HG03460 (cell line): ENCODE measurements around the gene IL36B.

Experiments used
- ATAC-seq: cut with Tn5 transposase; IDR thresholded peaks from one replicate; pipeline ENCODE4 v1.9.1; 2021; ENCODE audit not compliant: unreplicated experiment

Gene IL36B

DNA sequence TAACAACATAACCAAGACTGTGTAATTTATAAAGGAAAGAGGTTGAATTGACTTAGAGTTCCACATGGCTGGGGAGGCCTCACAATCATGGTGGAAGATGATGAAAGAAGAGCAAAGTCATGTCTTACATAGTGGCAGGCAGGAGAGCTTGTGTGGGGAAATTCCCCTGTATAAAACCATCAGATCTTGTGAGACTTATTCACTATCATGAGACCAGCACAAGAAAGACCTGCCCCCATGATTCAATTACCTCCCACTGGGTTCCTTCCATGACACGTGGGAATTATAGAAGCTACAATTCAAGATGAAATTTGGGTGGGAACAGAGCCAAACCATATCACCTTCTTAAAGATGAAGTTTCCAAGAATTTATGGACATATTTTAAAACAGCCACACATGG is 3.9 kb upstream of the IL36B start:
- no peak for ATAC-seq

DNA sequence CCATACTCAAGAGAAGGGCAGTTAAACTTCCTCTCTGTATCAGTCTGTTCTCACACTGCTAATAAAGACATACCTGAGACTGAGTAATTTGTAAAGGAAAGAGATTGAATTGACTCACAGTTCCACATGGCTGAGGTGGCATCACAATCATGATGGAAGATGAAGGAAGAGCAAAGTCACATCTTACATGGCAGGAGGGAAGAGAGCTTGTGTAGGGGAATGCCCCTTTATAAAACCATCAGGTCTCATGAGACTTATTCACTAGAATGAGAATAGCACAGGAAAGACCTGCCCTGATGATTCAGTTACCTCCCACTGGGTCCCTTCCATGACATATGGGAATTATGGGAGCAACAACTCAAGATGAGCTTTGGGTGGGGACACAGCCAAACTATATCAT is 1.4 kb upstream of the IL36B start:
- ATAC-seq, result no peak

DNA sequence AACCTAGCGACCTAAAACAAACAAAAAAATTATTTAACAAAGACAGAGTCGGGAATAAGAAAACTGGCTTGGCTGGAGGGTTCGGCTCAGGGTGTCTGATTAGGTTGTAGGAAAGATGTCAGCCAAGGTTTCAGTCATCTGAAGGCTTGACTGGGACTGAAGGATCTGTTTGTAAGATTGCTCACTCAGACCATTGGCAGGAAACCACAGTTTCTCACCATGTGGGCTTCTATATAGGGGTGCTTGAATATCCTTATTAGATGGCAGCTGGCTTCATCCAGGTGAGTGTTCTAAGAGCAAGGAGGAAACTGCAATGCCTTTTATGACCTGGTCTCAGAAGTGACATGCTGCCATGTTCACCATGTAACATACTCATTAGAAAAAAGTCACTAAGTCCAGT is 999 bp upstream of the IL36B start:
- no peak for ATAC-seq

DNA sequence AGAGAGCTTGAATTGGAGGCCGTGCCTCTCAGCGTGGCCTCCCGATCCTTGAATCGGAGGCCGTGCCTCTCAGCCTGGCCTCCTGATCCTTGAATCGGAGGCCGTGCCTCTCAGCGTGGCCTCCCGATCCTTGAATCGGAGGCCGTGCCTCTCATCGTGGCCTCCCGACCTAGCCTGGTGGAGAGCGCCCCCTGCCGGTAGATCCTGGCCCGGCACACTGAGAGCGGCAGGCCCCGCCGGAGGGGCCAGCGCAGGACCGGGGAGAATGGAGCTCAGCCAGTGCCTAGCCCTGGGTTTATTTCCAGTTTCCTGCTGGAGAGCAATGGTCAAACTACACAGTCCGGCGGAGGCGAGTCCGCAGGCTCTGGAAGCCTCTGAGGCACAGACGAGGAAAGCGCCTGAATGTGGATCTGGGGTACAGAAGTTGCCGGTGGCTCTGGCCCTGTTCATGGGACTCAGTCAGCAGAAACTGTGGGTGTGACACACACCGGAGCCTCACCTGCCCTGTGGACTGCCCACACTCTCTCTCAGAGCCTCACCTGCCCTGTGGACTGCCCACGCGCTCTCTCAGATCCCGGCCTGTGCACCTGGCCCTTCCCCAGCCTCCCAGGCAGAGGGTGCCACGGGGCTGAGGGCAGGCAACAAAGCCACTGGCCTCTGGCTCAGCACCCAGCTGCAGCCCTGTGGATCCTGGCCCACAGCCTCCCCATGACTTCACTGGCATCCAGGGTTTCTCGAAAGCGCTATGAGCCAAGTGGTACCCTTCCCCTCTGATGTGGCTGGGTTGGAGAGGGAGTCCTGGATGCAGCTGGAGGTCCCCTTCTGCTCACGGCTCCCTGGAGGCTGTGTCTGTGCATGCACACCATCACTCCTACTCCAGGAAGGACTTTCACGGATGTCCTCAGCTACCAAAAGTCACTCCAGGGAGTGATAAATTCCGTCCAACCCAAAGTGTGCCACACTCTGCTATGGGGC is 1.5 kb downstream of the IL36B start:
- no peak for ATAC-seq

DNA sequence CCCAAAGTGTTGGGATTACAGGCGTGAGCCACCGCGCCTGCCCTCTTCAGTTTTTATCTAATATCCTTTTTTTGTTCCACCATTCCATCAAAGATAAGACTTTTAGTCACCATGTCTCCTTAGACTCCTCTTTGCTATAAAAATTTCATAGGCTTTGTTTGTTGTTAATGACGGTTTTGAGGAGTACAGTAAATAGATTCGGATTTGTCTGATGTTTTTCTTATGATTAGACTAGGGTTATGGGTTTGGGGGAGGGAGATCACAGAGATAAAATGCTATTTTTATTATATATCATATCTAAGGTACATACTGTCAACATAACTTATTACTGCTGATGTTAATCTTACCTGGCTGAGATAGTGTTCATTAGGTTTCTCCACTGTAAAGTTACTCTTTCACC is 6.2 kb downstream of the IL36B start:
- no peak for ATAC-seq

DNA sequence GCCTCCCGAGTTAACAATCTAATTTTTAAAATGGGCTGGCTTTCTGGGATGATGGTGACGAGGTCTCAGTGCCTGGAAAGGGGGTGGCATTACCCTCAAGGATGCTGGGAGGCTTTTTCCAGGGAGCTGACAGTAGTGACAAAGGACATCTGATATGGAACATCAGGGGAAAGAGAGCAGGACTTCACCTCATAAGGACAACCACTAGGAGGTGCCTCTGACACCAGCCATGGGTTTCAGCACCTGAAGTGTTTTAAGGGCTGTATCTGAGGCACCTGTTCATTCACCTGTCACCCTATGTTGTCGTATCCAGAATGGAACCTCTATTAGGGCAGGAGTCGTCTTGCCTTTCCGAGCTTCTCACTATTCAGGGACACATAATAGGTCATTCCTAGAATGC is 10.8 kb downstream of the IL36B start:
- ATAC-seq, result no peak

DNA sequence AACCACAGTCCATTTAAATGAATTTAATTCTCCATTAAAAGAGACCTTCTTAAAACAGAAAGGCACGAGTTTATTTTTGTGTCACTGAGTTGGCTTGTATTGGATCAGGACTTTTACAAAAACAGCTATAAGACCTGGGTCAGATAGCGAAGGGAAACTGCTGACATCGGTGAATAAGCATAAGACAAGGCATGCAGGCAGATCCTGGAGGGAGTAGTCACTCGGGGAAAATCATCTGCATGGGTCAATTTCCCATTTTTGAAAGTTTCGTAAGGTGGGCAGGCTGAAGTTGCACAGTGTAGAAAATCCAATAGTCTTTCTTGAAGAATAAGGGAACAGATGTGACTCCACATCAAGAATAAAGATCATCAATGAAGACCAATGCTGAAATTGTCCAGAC is 12.9 kb downstream of the IL36B start:
- ATAC-seq, result no peak

DNA sequence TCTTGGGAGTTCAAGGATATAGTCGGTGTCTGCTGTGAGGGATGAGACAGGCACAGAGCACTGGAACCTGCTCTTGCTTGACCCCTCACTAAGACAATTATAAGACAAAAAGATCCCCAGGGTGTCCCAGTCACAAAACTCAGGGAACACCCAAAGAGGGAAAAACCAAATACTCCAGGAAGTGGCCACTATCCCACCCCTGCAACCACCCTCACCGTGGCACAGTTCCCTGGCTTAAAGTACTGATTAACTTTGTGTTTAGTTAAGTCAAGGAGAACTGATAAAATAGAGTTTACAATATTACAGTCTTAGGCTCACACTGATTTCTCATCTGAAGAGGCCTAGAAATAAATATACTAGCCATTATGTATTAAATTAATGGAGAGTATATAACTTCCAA is 13.5 kb downstream of the IL36B start:
- no peak for ATAC-seq

DNA sequence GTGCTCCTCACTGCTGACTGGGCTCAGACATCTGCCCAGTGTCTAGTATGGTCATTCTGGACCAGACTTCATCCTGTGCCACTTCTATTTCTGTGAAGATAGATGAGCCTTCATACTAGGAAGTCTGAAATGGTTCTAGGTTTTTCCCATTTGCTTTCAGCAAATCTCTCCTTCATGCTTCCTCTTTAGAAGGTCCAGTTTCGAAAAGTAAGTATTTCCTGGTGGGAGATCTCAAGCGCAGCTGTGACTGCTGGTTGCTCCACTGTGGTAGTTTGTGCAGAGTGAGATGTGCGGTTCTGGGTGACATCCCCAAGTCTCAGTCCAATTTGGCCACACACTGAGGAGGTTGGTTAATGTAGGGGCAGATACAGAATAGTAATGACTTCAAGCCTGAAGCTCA is 14.4 kb downstream of the IL36B start:
- ATAC-seq, result no peak

DNA sequence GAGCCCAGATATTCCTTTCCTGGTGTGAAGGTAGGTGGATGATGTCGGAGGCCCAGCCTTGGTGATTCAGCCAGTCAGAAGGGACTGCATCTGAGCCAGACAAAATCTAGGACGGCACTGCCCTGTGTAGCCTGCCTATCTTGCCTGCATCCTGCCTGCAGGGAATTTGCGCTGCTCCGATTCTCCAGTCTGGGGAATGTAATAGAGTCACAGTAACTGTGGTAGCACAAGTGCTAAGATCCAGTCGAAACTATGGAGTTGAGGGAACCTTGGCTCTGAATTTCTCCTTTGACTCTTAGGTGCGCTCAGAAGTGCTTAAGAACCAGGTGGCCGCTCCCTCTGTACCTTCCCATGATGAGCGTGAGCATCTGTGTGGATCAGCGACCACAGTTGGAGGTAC is 15.9 kb downstream of the IL36B start:
- no peak for ATAC-seq

DNA sequence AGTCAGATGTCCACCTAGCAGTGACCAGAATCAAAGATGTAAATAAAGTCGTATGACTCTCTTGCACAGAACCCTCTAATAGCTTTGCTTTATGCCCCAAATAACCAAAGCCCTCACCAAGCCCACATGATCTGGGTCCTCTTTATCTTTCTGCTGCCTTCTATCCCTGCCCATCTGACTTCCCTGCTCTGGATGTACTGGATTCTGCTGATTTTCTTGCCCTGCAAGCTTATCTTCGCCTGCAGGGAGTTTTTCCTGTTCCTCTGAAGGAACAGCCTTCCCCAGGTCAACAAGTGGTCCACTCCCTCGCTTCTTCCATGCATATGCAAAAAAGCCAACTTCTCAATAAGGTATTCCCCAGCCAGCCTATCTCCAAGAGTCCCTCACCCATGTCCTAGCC is 18.7 kb downstream of the IL36B start:
- no peak for ATAC-seq

DNA sequence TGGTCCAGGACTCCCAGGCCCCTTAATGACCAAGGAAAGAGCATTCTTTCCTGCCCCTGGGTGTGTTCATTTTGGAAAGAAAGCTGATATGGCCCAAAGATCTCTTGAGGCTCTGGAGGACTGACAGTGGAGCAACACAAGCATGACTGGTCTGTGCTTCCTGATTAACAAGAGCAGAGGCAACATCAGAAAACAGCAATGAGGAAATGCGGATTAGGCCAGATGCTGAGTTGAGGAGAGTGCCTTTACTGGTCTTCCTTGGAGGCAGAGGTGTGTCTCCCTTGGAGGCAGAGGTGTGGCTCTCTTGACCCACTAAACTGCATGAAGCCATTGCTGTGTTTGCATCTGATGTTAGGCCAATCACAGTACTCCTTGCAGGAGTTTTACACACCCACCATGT is 19.9 kb downstream of the IL36B start:
- ATAC-seq, result no peak

DNA sequence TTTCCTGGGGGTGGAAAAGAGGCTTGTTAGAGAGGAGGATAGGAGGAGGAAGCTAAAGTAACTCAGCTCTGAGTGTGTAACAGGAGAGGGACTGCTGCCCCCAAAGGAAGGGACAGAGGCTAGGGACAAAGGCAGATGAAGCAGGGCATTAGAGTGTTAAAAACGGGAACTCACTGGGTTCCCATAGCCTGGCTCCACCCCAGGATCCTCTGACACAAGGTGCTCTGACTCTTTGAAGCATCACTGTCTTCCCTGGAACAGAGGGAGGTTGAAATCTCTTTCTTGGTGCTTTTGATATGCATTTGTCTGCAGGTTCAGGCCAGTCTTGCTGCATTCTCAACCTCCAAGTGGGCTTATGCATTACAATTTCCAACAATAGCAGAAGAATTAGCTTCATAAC is 24.6 kb downstream of the IL36B start:
- ATAC-seq, result no peak

DNA sequence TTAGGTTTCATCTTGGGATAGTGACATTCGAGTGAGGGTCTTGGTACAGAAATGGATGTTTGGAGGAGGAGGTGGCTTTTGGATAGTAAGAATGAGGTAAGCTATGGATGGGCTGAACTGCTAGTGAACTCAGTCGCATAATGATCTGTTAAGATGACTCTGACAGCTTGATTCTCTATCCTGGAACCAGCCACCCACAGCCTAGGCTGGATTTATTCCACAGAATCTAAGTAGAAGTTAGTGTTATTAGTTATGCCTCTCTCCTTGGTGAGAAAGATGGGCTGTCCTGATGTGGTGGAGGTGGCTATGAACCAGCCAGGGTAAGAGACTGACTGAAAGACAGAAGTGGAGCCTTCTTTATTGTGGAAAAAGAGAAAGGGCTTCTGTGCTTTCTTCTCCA is 25.0 kb downstream of the IL36B start:
- no peak for ATAC-seq

DNA sequence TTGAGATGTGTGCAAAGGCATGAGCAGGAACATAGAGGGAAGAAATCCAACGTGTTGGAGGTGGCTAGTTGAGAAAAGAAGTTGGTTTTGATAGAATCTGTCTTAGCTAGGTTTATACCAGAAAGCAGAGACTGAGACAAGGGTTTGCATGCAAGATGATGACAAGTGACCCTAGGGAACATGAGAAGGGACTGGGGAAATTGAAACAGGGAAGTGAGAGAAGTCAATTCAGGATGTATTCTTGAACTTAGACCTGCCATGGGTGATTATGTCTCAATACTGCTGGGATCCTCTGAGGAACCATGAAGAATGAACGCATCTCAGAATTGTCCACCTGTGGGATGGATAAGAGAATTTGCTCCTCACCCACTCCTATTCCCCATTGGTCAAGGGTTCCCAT is 26.9 kb downstream of the IL36B start:
- no peak for ATAC-seq

DNA sequence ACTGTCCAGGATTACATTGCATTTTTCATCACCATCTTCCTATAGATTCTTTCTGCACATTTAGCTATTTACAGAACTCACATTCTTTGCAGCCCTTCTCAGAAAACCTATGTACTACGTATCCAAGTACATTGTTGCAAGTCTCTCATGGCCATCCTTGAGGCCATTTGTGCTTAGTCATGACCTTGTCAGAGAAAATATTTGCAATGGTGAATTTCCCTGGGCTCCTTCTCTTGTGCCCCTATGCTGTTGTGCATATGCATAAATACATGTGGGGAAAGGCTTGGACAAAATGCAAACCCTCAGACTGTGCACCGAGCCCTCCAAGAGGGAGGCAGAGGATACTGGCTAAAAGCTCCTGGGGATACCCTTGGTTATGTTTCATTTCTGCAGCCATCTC is 27.9 kb downstream of the IL36B start:
- ATAC-seq, result no peak

DNA sequence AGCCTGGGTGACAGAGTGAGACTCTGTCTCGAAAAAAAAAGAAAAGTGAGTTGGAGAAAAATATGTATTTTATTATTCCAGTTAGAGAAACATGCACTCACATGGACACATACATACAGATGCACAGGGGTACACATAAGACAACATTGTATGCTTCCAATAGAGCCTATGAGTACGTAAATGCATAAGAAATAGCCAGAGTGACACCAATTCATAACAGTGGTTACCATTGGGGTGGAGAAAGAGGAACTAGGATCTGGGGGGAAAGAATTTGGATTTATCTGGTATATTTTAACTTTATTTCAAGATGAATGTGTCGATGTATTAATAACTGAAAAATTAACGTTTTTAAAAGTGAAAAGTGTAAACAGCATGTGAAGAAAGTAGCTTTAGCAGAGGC is 31.4 kb downstream of the IL36B start:
- ATAC-seq, result no peak

DNA sequence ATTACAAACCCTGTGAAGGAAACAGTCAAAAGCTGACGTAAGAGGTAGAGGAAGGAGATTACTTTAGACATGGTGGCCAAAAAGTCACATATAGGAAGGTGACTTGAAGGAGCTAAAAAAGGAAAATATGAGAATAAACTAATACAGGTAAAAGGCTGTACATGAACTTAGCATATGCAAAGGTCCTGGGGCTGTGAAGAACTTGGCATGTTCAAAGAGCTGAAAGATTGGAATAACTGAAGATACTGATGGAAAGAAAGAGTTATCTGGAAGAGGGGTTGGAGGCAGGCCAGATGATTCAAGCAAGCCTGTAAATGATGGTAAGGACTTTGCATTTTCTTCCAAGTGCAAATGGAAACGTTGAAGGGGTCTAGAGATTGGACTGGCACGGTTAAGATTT is 34.2 kb downstream of the IL36B start:
- ATAC-seq, result no peak

DNA sequence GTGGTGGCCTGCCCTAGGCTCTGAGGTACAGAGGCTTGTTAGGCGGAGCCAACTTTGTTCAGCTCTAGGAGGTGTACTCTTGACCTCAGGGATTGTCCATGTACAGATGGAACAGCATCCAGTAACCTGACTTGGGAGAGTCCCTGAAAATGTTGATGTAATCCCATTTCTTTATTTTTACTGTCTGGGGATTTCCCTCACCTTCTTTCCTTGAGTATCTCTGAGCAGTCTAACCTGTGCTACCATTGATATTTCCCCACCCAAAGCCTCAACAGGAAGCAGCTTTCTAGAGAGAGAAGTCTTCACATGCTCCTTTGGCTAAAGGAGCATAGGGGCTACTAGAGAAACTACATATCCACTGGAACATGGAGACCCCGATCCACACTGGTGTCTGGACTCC is 37.0 kb downstream of the IL36B start:
- no peak for ATAC-seq

DNA sequence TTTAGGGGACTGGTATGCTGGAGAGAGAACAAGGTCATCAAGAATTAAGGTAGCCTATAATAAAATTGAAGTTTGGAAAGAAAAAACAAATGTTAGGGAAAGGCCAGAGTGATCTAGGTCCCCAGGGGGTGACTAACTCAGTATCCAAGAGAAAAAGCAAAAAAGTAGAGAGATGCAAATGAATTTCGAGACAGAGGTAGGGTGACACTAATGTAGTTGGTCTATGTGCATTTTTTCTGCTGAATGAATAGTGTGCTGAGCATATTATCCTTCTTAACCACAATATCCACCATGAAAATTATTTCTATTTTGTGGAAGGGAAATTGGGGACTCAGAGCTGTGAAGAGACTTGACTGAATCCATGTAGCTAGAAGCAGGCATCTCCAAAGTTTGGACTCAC is 37.6 kb downstream of the IL36B start:
- ATAC-seq, result no peak

DNA sequence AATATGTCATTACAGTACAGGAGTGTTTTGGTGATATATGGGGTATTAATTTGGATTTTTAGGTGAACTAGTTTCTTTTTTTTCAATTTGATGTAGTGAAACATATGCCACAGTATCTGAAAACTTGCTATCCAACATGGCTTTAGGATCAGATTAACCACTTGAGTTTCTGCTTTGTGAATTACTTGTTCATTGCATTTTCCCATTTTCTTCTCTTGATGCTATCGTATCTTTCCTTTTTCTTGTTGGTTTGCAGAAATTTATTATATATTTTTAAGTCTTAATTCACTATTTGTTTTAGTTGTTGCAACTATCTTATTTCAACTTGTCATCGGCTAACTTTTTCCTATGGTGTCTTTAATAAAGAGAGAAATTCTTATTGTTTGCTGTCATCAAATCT is 38.6 kb downstream of the IL36B start:
- ATAC-seq, result no peak

DNA sequence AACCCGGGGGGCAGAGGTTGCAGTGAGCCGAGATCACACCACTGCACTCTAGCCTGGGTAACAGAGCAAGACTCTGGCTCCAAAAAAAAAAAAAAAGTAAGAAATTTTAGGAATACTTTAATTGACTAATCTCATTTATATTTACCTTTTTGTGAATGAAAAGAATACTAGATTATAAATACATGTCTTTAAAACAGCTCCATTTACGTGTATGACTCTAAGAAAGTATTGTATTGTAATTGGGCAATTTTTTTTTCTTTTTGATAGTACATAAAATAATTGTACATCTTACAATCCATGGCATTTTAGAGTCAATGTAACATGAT is 39.4 kb downstream of the IL36B start:
- ATAC-seq, result no peak
